22Rv1 (cell line): ENCODE data around the gene PRSS57.

Source experiments
- ZFX ChIP-seq: fragments of 450-650 bp; IDR thresholded peaks from 2 replicates; pipeline ENCODE4 v1.6.1; 2017; ENCODE audit warnings: antibody characterized with exemption, borderline replicate concordance
- TF ChIP-seq, protein P1 (sequence below): fragments of 450-650 bp; IDR thresholded peaks from 2 replicates; pipeline ENCODE4 v1.5.1; 2017; ENCODE audit warnings: mild to moderate bottlenecking

DNA sequence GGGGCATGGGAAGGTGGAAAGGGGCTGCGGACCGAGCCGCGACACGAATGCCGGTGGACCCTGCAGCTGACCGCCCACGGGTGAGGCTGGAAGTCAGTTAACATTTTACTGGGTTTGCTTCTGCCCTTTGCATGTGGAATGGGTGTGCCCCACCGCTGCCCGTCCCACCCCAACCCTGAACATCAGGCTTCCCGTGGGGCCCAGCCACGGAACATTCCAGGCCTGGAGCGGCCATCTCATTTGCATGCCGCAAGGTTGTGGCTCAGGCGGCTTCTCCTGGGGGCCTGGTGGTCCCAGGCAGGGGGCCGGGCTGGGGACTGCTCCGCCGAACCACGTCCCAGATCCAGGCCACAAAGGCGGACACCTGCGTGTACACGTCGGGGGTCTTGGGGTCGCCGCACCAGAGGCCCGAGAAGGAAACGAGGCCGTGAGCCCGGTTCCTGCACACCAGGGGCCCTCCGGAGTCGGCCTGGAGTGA, 9.8 kb downstream of the PRSS57 start:
- TF ChIP-seq, protein P1, sequence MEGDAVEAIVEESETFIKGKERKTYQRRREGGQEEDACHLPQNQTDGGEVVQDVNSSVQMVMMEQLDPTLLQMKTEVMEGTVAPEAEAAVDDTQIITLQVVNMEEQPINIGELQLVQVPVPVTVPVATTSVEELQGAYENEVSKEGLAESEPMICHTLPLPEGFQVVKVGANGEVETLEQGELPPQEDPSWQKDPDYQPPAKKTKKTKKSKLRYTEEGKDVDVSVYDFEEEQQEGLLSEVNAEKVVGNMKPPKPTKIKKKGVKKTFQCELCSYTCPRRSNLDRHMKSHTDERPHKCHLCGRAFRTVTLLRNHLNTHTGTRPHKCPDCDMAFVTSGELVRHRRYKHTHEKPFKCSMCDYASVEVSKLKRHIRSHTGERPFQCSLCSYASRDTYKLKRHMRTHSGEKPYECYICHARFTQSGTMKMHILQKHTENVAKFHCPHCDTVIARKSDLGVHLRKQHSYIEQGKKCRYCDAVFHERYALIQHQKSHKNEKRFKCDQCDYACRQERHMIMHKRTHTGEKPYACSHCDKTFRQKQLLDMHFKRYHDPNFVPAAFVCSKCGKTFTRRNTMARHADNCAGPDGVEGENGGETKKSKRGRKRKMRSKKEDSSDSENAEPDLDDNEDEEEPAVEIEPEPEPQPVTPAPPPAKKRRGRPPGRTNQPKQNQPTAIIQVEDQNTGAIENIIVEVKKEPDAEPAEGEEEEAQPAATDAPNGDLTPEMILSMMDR: no peak
- no peak for TF ChIP-seq ZFX
